Measurements from ENCODE around the gene PNPLA7. TPM values are rescaled to one million over a fixed set of nuclear protein-coding genes. Genes with fewer than 3 reads are reported as not detected.

PNPLA7 gene
- total RNA-seq, 1 experiment from 2014 or later: 1.8 TPM

- H3K4me1 ChIP-seq (ENCODE audit: control insufficient read depth in 1 of 2, insufficient read depth in 2 of 2, low read length in 2 of 2): peaks cover 22 to 61% of the 10 kb centered on the region in 2 experiments
- H2AFZ ChIP-seq (ENCODE audit: low read depth, low read length, poor library complexity, severe bottlenecking): no peak overlapping the region
- peaks cover 9 to 23% of the 10 kb centered on the region in 2 experiments; a peak in 2 of 4 replicates for H3K36me3 ChIP-seq (ENCODE audit: control insufficient read depth in 1 of 2, insufficient read depth in 2 of 2, low read length in 2 of 2)
- H4K20me1 ChIP-seq (ENCODE audit: insufficient read depth): no peaks in the 10 kb centered on the region
- ChIA-PET POLR2A (interaction anchor here (0.6 to 1.0 kb wide), 2 partner anchors 18 to 482 kb away, joined by 3 to 6 read pairs; partner anchors contain the start of gene ENTPD8), CTCF (no interaction called here), RAD21 (ENCODE audit: low non-redundant PET in 1 of 2, low total read pairs in 2 of 2, uncharacterized antibody in 2 of 2, unreplicated experiment in 2 of 2) (no interaction called here)
- BruUV-seq (replicated peaks): no TSS peak
- no peaks in the 10 kb centered on the region for H3K9me2 ChIP-seq (ENCODE audit: insufficient read depth)
- no peak for DNase-seq (ENCODE audit: low read depth, low spot score)
- H3K9me3 ChIP-seq (ENCODE audit: control insufficient read depth in 1 of 2, insufficient read depth in 1 of 2, low read depth in 1 of 2, low read length in 2 of 2): no peaks in the 10 kb centered on the region
- TF ChIP-seq SRF (IDR thresholded peaks at IDR 0.05; ENCODE audit: low read depth): no peak
- no peak for TF ChIP-seq MAX (IDR thresholded peaks at IDR 0.05)
- no peak for TF ChIP-seq ELF1 (IDR thresholded peaks at IDR 0.05; ENCODE audit: borderline replicate concordance, low read depth)
- no peak for TF ChIP-seq ATF3 (IDR thresholded peaks at IDR 0.05)
- no peak for TF ChIP-seq FOSL1 (IDR thresholded peaks at IDR 0.05; ENCODE audit: low read depth)
- no peak for TF ChIP-seq REST (IDR thresholded peaks at IDR 0.05; ENCODE audit: low read depth)
- no peak for TF ChIP-seq ZNF274 (IDR thresholded peaks at IDR 0.05; ENCODE audit: low read depth, low read length)
- TF ChIP-seq RAD21 (IDR thresholded peaks at IDR 0.05; ENCODE audit: low read depth): no peak
- TF ChIP-seq SP1 (IDR thresholded peaks at IDR 0.05; ENCODE audit: low read depth): no peak
- TF ChIP-seq ZFX (IDR thresholded peaks at IDR 0.05): no peak
- no peak for TF ChIP-seq CEBPB (IDR thresholded peaks at IDR 0.05; ENCODE audit: low read depth)
- no peak for TF ChIP-seq ZBTB33 (IDR thresholded peaks at IDR 0.05; ENCODE audit: extremely low read depth, insufficient replicate concordance, low read length)
- TF ChIP-seq EZH2phosphoT487 (IDR thresholded peaks at IDR 0.05; ENCODE audit: borderline replicate concordance): no peak
- TF ChIP-seq YY1 (IDR thresholded peaks at IDR 0.05; ENCODE audit: extremely low read depth, insufficient replicate concordance, low read depth, low read length): no peak
- TF ChIP-seq TCF7L2 (IDR thresholded peaks at IDR 0.05; ENCODE audit: borderline replicate concordance, extremely low read depth, insufficient read depth, insufficient read length): no peak
- no peak for TF ChIP-seq POLR2A (IDR thresholded peaks at IDR 0.05; ENCODE audit: borderline replicate concordance, extremely low read depth, insufficient read depth, insufficient read length)
- TF ChIP-seq POLR2AphosphoS5 (IDR thresholded peaks at IDR 0.05; ENCODE audit: low read depth, low read length): no peak
- TF ChIP-seq JUND (IDR thresholded peaks at IDR 0.05): no peak
- TF ChIP-seq SIN3A (IDR thresholded peaks at IDR 0.05; ENCODE audit: low read depth): no peak
- intact Hi-C loops (cut with micrococcal nuclease): no loop called here
- peak overlapping the region; percentile 70 for H3K4me2 ChIP-seq (ENCODE audit: low read length)
- peak overlapping the region; percentile 81 for H3K27ac ChIP-seq (ENCODE audit: low read depth, low read length)
- ATAC-seq: no peak
- peaks cover 35% of the 10 kb centered on the region for H3K79me2 ChIP-seq (ENCODE audit: insufficient read depth, low read length)
- H3K9ac ChIP-seq (ENCODE audit: low read length): peak overlapping the region; percentile 98
- no peaks in the 10 kb centered on the region for H3K27me3 ChIP-seq (ENCODE audit: insufficient read depth, low read length)
- peak overlapping the region; percentile 25 to 94 for H3K4me3 ChIP-seq (replicated peaks in 1 of 2; ENCODE audit: low read depth in 1 of 2, low read length in 2 of 2)
These were observed 90.4 kb downstream of the PNPLA7 start for GRCh38 chr9:137459601-137460362.
